HG03565 (cell line): ENCODE data around the gene COPZ2.
A peak's percentile ranks its signal among the peaks of the same experiment; 100 is the strongest.

Experiments used
- ATAC-seq: cut with Tn5 transposase; IDR thresholded peaks from one replicate; pipeline ENCODE4 v1.9.1; 2021; ENCODE audit warnings: mild to moderate bottlenecking, moderate library complexity; ENCODE audit not compliant: unreplicated experiment

The COPZ2 gene

DNA sequence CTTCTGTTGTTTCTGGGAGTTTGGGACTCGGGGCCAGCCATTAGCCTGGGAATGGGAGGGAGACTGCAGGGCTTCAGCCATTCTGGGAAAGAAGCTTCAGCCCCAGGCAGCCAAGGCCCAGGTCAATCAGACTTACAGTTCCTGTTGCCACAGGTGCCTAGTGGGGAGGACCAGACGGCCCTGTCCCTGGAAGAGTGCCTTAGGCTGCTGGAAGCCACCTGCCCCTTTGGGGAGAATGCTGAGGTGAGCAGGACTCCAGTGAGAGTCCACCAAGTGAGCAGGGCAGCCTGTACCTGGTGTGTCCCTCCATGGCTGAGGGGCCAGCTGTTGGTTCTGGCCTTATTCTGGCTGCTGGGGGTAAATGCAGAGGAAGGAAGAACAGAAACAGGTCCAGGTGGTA lies 19.3 kb upstream of the COPZ2 start:
- ATAC-seq, result no peak

DNA sequence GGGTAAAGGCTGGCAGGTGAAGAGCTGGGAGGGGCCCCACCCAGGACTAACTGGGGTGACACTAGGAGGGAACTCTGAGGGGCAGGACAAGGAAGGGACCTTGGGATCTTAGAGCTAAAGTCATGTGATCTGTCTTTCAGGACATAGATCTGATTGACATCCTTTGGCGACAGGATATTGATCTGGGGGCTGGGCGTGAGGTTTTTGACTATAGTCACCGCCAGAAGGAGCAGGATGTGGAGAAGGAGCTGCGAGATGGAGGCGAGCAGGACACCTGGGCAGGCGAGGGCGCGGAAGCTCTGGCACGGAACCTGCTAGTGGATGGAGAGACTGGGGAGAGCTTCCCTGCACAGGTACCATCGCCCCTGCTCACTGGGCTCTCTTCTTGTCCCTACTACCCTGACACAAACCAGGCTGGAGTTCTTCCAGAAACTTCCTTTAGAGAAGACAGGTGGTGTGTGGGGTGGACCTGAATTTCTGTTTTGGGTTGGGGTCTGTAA lies 18.7 kb upstream of the COPZ2 start:
- no peak for ATAC-seq

DNA sequence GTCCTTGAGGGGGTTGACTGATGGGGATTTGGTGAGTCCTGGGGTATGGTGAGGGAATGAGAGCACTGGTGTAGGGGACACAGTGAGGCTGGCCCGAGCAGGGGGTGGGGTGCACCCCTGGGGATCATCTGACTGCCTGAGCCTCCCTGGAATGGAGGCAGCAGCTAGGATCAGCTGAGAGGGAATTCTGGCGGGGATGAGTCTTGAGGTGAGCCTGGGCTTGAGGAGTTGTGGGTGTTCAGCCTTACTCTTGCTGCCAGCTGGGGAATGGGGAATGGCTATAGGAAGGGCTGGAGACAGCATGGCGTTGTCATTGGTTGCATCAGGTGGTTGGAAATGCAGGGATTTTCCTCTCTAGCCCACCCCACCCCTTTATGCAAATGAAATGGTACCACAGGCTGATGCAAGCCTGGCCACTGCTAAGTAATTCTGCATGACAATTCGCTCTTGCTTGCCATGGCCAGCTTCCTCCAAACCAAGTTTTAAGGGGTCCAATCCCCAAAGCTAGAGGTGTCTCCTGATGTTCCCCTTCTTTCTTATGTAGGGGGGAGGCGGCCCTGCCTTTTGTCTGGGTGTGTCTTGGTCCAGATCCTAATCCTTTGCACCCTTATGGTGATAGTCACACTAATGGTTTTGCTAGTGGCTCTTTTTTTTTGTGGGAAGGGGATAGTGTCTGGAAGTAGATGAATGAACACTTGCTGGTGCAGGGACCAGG lies 18.1 kb upstream of the COPZ2 start:
- no peak for ATAC-seq

DNA sequence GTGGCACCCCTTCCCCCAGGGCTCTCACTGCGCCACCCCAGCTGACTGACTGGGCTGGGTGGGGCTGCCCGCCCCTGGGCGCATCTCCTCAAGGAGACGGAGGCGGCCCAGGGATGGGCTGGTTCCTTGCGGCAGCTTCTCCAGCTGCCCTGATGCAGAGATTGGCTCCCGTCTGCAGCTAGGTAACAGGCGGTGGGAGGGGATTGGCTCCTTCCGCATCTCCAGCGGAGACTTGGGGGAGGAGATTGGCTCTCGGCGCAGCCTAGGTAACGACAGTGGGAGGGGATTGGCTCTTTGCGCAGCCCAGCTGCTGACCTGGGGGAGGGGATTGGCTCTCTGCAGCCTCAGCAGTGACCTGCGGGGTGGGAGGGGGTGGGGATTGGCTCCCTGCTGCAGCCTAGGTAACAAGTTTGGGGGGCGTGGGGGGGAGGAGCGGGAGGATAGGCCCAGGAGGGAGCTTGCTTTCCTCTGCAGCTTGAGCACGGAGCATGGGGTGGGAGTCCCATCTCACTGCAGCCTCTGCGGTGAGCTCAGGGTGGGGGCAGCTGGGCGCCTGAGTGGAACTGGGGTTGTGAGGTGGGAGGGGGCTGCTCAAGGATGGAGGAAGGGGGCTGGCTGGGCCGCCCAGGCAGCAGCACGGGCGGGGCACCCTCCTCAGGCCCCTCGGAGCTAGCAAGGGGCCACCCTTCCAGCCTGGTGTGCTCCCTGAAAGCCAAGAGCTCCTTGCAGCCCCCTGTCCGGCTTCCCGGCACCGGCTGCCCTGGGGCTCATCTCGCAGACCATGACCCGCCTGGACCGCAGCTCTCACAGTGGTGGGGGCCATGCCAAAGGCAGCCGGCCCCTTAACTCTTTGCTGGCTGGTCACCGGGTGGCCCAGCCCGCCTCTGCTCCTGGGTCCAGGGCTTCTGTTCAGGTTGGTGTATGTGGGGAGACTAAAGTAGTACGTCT lies 16.9 kb upstream of the COPZ2 start:
- ATAC-seq, result no peak

DNA sequence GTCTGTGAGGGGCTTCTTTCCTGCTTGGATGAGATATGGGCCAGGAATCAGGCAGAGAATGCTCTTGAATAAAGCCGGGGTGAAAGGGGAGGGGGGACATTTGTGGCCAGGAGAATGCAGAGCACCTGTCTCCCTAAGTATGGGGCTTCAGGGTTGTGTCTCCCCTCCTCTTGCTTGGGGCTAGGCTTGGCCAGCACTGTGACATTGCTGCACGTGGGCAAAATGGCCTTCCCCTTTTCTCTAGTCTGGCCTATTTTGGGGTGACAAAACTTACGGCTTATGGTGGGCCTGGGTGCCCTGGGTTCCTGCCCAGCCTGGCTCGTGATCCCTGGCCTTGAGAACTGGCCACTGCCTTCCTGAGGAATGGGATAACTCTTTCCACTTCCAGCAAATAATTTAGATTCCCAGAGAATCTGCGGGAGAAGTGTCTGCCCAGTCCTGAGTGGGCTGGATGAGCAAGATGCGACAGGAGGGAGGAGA lies 16.2 kb upstream of the COPZ2 start:
- no peak for ATAC-seq

DNA sequence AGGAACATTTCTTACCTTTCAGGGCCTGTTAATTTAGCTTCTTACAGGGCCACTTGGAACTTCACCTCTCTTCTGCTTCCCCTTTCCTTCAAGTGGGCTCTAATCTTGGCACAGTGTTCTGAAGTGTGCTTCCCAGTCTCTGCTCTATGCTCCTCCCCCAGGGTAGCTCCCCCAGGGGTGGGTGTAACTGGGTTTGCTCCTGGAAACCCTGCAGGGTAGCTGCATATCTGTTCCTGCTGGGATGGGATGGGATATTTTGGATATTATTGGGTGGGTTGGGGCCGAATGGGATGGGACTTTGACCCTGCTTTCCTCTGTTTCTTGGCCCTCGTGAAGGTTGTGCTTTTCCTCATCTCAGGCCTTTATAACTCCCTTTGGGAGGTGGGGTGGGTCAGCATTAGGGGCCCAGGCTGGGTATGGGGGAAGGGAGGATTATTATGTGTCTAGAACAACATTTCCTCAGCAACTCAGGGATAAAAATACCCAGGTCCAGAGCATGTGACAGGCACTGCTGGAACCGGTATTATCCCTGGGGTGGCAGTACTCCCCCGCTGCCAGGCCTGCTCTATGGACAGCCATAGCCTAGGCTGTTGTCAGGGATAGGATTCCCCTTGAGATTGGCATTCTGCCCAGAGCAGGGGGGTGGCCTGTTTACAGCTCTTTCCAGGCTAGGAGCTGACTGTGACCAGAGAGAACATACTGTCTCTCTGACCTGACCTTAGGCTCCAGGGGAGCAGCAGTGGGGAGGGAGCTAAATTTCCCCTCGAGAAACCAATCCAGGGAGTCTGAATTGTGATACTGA lies 15.6 kb upstream of the COPZ2 start:
- ATAC-seq, result no peak

DNA sequence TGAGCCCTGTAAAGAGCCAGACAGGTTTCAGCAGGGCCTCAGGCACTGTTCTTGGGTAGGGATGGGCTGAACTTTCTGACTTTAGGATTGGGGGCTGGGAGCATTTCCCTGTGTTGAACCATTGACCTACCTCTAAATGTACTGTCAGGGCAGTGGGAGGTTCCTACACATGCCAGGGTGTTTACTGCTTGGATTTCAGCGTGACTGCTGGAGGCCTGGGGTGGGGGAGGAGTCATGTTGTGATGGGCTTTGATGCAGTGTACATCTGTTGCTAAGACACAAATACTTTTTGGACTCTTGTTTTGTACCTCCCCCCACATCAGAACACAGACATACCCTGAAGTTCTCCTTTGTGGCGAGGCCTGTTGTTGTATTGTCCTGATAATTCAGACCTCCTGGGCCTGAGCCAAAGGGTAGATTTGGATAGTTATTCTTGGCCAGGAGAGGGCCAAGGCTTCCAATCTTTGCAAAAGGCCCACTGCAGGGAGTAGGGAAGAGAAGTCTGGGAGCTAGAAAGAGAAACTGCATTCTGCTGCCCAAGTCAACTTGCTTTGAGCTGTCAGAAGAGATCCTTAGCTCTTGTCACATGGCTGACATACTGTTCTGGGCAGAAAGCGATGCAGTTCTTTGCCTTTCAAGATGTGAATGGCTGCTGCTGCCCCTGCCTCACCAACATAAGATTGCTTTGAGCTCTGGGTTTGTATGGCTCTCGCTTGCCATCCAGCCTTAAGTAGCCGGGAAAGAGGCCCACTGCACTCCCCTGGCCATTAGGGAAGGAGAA lies 14.3 kb upstream of the COPZ2 start:
- no peak for ATAC-seq

DNA sequence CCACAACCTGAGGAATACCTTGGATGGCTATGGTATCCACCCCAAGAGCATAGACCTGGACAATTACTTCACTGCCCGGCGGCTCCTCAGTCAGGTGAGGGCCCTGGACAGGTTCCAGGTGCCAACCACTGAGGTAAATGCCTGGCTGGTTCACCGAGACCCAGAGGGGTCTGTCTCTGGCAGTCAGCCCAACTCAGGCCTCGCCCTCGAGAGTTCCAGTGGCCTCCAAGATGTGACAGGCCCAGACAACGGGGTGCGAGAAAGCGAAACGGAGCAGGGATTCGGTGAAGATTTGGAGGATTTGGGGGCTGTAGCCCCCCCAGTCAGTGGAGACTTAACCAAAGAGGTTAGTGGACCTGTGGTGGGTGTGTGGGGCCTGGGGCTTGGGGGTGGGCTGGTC lies 13.7 kb upstream of the COPZ2 start:
- no peak for ATAC-seq

DNA sequence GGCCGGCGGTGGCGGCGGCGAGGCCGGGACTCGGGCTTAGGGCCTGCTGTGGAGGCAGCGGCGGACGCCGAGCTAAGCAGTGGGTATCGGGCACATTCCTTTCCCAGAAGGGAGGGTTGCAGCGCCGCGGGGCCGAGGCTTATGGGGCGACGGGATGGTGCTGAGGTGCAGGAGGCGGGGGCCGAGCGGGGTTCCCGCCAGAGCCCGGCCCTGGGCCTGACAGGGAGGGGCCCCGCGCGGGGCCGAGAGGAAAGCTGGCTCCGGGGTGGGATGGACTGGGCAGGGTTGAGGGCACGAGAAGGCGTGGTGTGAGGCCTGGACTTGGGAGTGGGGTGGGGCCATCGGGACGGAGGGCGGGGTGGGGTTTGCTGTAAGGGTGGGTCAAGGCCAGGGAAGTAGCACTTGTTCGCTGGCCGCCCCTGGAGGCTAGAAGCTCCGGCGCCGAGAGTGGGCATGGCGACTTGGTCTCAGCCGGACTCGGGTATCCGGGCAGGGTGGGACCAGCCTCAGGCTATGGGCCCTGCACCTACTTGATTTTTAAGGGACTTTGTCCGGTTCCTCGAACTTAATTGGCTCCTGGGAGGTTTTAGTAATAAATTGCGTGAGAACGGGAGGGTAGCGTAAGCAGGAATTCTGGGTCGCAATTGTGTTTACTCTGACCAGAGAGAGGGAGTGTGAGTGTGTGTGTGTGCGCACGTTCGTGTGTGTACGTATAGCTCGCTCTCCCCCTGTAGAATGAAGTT lies 11.0 kb upstream of the COPZ2 start:
- no peak for ATAC-seq

DNA sequence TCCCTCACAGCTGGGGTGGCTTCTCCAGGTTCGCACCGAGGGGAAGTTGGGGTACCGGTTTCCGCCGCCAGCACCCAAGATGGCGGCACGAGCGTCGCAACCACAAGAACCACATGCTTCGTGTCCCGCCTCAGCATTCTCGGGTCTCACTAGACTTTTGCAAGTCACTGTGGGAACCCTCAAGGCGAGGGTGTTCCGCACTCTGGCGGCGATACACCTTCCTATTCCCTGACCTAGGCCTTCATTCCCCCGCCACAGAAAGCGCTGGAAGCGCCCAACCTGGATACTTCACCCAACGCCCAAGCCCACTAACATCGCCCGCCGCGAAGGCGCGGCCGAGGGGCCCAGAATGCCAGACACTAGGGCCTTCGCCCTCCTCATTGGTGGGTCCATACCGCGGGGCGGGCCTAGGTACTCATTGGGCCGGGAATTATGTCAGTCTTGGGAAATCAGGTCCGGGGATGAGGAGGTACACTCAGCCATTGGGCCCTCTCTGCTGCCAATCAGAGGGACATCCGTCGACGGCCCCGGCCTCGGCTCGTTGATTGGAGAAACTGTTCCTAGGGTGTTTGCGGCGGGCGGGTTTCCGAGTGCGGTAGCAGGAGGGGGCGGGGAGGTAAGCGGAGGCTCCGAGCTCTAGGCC lies 10.3 kb upstream of the COPZ2 start, which contains the start of gene NFE2L1:
TSS of gene NFE2L1 (plus strand) at position 619 of the 643 bp plus-strand sequence. CDS start 2,760 bp downstream, outside the sequence.
- ATAC-seq, result peak; percentile 78

DNA sequence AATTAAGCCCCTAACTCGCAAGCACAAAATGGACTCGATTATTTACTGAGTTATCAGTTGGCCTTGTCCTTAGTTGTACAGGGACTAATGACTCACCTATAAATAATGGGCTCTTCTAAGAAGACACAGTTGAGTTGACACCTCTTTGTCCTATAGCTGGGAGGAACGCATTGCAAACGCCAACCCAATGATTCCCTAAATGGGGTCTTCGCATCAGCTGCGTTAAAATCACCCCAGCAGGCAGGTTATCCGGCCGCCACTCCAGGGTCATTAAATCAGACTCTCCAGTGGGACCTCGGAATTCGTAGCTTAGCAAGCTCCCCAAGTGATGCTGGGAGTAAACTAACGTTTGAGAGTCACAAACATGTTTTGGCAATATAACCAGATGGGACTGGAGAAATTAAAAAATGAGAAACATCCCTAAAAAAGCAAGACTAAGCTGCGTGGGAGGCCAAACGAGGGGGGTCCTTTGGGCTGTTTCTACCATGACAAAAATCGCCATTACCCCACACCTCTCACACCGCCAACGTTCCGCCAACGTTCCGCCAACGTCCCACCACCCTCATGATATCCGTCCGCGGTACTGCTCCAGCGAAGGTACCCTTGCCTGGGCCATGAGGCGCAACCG lies 9.6 kb upstream of the COPZ2 start:
- no peak for ATAC-seq

DNA sequence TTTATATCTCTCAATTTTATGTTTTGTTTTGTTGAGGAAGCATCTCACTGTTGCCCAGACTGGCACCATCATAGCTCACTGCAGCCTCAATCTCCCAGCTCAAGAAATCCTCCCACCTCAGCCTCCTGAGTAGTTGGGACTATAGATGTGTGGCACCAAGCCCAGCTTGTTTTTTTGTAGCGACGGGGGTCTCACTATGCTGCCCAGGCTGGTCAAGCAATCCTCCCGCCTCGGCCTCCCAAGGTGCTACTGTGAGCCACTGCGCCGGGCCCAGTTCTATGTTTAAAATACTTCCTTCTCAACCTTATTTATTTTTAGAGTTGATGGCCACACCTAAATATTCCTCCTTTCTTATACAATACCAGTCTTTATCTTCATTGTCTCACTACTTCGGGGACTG lies 8.7 kb upstream of the COPZ2 start:
- ATAC-seq, result no peak

DNA sequence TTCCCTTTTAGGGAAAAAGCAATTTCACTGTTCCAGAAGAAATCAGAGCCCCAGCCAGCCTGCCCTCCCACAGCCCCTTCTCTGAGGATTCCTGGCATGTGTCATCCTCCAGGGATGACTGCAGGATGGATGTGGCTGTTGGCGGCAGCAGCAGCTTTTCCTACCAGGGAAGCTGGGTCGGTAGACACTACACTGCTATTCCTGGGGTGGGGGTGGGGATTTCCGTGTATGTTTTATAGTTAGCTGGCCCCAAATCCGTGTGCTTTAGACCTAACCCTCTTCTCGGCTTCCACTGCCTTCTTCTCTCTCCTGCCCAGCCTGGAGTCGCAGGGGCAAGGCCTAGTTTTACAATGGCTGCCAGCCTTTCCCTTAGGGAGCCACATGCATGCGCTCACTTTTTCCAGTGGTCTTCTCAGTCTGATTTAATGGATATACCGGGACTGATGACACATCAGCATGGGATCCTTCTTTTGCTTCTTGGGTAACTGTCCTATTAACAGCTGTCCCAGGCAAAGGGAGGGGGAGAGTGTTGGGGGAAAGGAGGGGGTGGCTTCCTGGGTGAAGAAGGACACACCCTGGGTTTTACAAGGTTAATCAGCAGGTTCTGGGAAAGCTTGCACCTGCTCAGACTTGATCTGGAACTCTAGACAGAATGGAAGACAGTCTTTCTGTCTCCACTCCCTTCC lies 7.9 kb upstream of the COPZ2 start:
- no peak for ATAC-seq

DNA sequence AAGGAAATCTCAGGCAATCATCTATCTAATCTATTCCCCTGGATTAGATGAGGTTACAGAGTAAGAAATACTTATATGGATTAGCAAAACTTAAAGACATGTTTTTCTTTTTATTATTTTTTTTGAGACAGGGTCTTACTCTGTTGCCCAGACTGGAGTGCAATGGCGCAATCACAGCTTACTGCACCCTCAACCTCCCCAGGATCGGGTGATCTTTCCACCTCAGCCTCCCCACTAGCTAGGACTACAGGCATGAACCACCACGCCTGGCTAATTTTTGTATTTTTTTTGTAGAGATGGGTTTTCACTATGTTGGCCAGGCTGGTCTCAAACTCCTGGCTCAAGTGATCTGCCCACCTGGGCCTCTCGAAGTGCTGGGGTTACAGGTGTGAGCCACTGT lies 7.3 kb upstream of the COPZ2 start:
- ATAC-seq, result no peak

DNA sequence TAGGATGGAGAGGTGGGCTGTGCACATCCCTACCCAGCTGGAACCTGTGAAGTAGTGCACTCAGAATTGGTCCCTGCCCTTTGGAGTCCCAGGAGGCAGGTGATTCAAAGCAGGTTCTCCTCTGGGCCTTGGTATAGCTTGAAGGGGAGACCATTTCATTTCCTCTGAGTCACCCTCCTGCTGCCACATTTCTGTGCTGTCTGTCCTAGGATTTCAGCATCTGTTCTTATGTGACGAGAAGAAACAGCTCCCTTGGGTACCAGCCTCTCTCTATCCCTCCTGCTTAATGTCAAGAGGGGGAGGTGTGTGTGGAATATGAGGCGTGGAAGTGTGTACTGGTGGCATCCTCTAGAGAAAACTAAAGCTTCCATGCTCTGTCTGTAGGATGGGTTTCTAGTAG lies 5.6 kb upstream of the COPZ2 start:
- no peak for ATAC-seq

DNA sequence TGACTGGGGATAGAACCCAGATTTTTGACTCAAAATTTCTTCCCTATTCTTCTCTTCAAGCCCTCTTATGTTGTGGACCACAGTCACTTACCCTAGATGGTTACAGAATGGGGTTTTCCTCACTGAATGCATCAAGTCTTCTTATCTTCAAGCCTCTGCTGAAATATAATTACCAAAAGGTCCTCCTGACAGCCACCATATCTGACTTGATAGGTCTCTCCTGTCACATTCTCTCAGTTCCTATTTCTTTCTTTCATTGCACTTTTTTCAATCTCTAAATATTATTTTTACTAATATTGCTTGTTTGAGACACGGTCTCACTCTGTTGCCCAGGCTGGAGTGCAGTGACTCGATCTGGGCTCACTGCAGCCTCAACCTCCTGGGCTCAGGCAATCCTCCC lies 1.1 kb upstream of the COPZ2 start:
- ATAC-seq, result no peak

DNA sequence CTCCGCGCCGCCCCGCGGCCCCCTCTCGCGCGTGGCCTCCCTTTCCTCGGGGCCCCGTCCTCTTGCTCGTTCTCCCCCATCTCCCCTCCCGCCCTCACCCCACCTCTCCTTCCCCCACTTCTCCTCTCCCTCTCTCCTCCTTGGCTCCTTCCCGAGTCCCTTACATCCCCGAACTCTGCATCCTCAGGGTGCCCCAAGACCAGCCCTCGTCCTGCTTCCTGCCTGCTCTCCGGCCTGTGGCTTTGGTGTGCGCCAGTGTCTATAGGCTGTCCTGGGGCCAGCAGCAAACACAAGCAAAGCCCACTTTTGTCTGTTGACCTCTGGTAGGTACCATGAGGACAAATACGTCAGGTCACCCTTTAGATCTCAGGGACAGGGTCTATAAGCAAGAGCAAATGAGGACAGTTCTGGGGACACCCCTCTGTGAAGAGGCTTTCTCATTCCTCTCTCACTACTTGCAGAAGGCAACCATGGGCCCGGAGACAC lies 284 bp upstream of the COPZ2 start:
- ATAC-seq, result no peak

DNA sequence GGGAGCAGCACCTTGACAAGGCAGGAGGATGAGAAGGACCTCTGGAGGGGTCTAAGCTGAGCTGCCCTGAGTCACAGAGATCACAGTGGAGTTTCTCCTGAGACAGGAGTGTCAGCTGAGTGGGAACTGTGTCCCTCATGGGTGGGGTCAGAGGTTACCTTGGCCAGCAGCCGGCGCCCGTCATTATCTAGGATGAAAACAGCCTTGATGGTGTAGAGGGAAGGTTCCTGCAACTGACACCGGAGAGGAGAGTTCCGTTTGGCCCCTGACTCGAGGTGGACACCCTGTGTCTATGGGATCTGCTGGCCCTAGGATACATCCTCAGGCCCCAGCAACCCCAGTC lies 933 bp downstream of the COPZ2 start:
- ATAC-seq, result no peak
